ENCODE results near the gene DLG1. TPM values are rescaled to one million over a fixed set of nuclear protein-coding genes. Genes with fewer than 3 reads are reported as not detected.

Gene DLG1
- total RNA-seq, 1 donor from 2014 or later: 60.1 TPM

GRCh38 chr3:197295871-197296270, 2.5 kb downstream of the DLG1 start:
- TF ChIP-seq, protein P1, sequence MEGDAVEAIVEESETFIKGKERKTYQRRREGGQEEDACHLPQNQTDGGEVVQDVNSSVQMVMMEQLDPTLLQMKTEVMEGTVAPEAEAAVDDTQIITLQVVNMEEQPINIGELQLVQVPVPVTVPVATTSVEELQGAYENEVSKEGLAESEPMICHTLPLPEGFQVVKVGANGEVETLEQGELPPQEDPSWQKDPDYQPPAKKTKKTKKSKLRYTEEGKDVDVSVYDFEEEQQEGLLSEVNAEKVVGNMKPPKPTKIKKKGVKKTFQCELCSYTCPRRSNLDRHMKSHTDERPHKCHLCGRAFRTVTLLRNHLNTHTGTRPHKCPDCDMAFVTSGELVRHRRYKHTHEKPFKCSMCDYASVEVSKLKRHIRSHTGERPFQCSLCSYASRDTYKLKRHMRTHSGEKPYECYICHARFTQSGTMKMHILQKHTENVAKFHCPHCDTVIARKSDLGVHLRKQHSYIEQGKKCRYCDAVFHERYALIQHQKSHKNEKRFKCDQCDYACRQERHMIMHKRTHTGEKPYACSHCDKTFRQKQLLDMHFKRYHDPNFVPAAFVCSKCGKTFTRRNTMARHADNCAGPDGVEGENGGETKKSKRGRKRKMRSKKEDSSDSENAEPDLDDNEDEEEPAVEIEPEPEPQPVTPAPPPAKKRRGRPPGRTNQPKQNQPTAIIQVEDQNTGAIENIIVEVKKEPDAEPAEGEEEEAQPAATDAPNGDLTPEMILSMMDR (IDR thresholded peaks at IDR 0.05; ENCODE audit: borderline replicate concordance): no peak
- intact Hi-C loops (cut with micrococcal nuclease): no loop called here
- H3K4me1 ChIP-seq: peaks cover 72% of the 10 kb centered on the region

GRCh38 chr3:197293605-197294237, 4.7 kb downstream of the DLG1 start:
- Histone ChIP-seq H3K27ac (replicated peaks) (no peak overlapping the region), H3K27me3 (ENCODE audit: low read depth) (no peaks in the 10 kb centered on the region), H3K4me1 (peaks cover 77% of the 10 kb centered on the region), H3K9me3 (replicated peaks) (no peaks in the 10 kb centered on the region), H3K36me3 (peaks cover 39% of the 10 kb centered on the region), H3K4me3 (no peak overlapping the region)
- intact Hi-C loops (cut with micrococcal nuclease): no loop called here
- no peak for DNase-seq
- TF ChIP-seq, protein P1 (IDR thresholded peaks at IDR 0.05; ENCODE audit: borderline replicate concordance): no peak

More at GRCh38 chr3:197295871-197296270, 2.5 kb downstream of the DLG1 start:
- H3K4me3 ChIP-seq: no peak overlapping the region
- H3K36me3 ChIP-seq: peaks cover 24% of the 10 kb centered on the region
- H3K27me3 ChIP-seq (ENCODE audit: low read depth): no peaks in the 10 kb centered on the region
- H3K27ac ChIP-seq (replicated peaks): no peak overlapping the region
- no peaks in the 10 kb centered on the region for H3K9me3 ChIP-seq (replicated peaks)
- DNase-seq: no peak

GRCh38 chr3:197292648-197293047, 5.8 kb downstream of the DLG1 start:
- Histone ChIP-seq H3K36me3 (peaks cover 48% of the 10 kb centered on the region), H3K4me1 (peaks cover 66% of the 10 kb centered on the region), H3K27me3 (ENCODE audit: low read depth) (no peaks in the 10 kb centered on the region), H3K4me3 (no peak overlapping the region), H3K27ac (replicated peaks) (no peak overlapping the region), H3K9me3 (replicated peaks) (no peaks in the 10 kb centered on the region)
- intact Hi-C loops (cut with micrococcal nuclease): no loop called here
- TF ChIP-seq, protein P1 (IDR thresholded peaks at IDR 0.05; ENCODE audit: borderline replicate concordance): no peak
- DNase-seq: no peak

DNA sequence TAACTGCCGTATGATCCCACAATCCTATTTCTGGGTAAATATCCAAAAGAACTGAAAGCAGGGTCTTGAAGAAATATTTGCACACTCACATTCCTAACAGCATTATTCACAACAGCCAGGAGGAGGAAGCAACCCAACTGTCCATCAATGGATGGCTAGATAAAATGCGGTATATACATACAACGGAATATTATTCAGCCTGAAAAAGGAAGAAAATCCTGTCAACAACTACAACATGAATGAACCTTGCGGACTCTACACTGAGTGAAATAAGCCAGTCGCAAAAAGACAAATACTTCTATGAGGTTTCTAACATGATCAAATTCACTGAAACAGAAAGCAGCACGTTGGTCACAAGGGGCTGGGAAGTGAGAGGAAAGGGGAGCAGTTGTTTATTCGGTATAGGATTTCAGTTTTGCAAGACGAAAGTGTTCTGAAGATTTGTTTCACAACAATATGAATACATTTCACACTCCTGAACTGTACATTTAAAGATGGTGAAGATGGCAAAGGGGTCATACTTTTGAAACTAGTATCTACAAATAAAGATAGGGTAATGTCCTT, 6.2 kb downstream of the DLG1 start:
- DNase-seq: no peak
- H3K27ac ChIP-seq (replicated peaks): no peak overlapping the region
- H3K27me3 ChIP-seq (ENCODE audit: low read depth): no peaks in the 10 kb centered on the region
- TF ChIP-seq, protein P1 (IDR thresholded peaks at IDR 0.05; ENCODE audit: borderline replicate concordance): no peak
- H3K36me3 ChIP-seq: peaks cover 49% of the 10 kb centered on the region
- H3K4me1 ChIP-seq: peaks cover 61% of the 10 kb centered on the region
- no peak overlapping the region for H3K4me3 ChIP-seq
- intact Hi-C loops (cut with micrococcal nuclease): no loop called here
- H3K9me3 ChIP-seq (replicated peaks): no peaks in the 10 kb centered on the region

GRCh38 chr3:197289726-197290125, 8.7 kb downstream of the DLG1 start:
- no peak for DNase-seq
- no peaks in the 10 kb centered on the region for H3K27me3 ChIP-seq (ENCODE audit: low read depth)
- H3K4me1 ChIP-seq: peaks cover 38% of the 10 kb centered on the region
- no peak overlapping the region for H3K27ac ChIP-seq (replicated peaks)
- peaks cover 57% of the 10 kb centered on the region for H3K36me3 ChIP-seq
- no peak overlapping the region for H3K4me3 ChIP-seq
- TF ChIP-seq, protein P1 (IDR thresholded peaks at IDR 0.05; ENCODE audit: borderline replicate concordance): no peak
- intact Hi-C loops (cut with micrococcal nuclease): no loop called here
- no peaks in the 10 kb centered on the region for H3K9me3 ChIP-seq (replicated peaks)

All from left ventricle myocardium inferior (tissue), 1 donor.